Ovary (tissue), 10 donors: ENCODE data around the gene ISCA1. TPM values are rescaled to one million over a fixed set of nuclear protein-coding genes. Genes with fewer than 3 reads are reported as not detected.
A peak's percentile ranks its signal among the peaks of the same experiment; 100 is the strongest.

ENCODE experiments used
- DNase-seq, 5 donors: peaks; one replicate each; pipeline ENCODE4 v3.0.0-alpha.2; 2019 to 2020
- H3K27ac ChIP-seq, 2 donors: fragments of 200-600 bp; one replicate each; pipeline versions ENCODE4 v1.5.1 to v1.8.0; 2019 to 2022
- H3K27me3 ChIP-seq: fragments of 200-600 bp; one replicate; pipeline ENCODE4 v1.8.0; 2022
- H3K36me3 ChIP-seq: fragments of 200-600 bp; sonication (generic); one replicate; pipeline ENCODE4 v1.5.1; 2019
- H3K4me1 ChIP-seq: one replicate; pipeline ENCODE4 v1.8.1; 2013; ENCODE audit warnings: mild to moderate bottlenecking, moderate library complexity; ENCODE audit not compliant: insufficient read depth
- H3K4me3 ChIP-seq: fragments of 200-600 bp; sonication (generic); one replicate; pipeline ENCODE4 v1.5.1; 2017
- H3K9me3 ChIP-seq, 2 donors: fragments of 200-600 bp in 1 of 2; sonication (generic) in 1 of 2; one replicate each; pipeline versions ENCODE4 v1.5.1 to v1.8.1; 2013 to 2019; ENCODE audit warnings: mild to moderate bottlenecking in 1 of 2, moderate library complexity in 1 of 2
- EP300 ChIP-seq: sonication (generic); formaldehyde crosslinking; IDR thresholded peaks from one replicate; pipeline ENCODE4 v1.6.1; 2017; ENCODE audit warnings: antibody characterized with exemption
- POLR2A ChIP-seq: fragments of 450-650 bp; IDR thresholded peaks from one replicate; pipeline ENCODE4 v1.6.1; 2017; ENCODE audit warnings: antibody characterized with exemption, mild to moderate bottlenecking, moderate library complexity
- WGBS, 3 donors: extraction: QIAGEN DNeasy Blood & Tissue Kit in 1 of 3; methylation state at CpG; one replicate each; pipeline versions ENCODE4 v1.1.5 to v1.1.7; 2013 to 2017; 5-methylcytosine and 5-hydroxymethylcytosine counted together
- intact Hi-C, 4 donors: fragments of 100-400 bp; cut with DNase I; formaldehyde crosslinking; loops; one replicate each; pipeline versions ENCODE4 v1.11.0 to v1.15.1; 2022 to 2023
- long read RNA-seq, 3 donors: library from polyadenylated mRNA in 2 of 3; unstranded in 2 of 3; transcript quantifications; one replicate each; pipeline ENCODE4 v2.0.0 and lab custom pipeline, GENCODE V29; 2021 to 2026
- polyA plus RNA-seq, 2 donors: library from polyadenylated mRNA; stranded (reverse); fragments of 200-250 nt in 1 of 2; fragments of 350-450 nt in 1 of 2; fragmentation: Illumina TruSeq in 1 of 2; extraction: RNeasy Lipid Tissue Mini Kit (QIAGEN cat#74804) in 1 of 2; gene quantifications; one replicate each; pipeline ENCODE4 v1.2.3, GENCODE V29; 2013 to 2014
- total RNA-seq, 7 donors: library from RNA; depleted of rRNA in 2 of 7; stranded (reverse); fragments of >200 nt in 2 of 7; fragmentation: NEBNext Ultra II Directional in 3 of 7; extraction: Animal tissue kit (Norgen Biotek cat#: 25700) in 3 of 7; gene quantifications; one replicate each; pipeline versions ENCODE4 v1.1.0 to v1.2.4, GENCODE V29; 2016 to 2023
- TF ChIP-seq, protein P1 (sequence below), 3 donors: fragments of 450-650 bp in 2 of 3; fragments of 200-600 bp in 1 of 3; IDR thresholded peaks; one replicate each; pipeline versions ENCODE4 v1.5.1 to v1.8.0; 2016 to 2022; ENCODE audit warnings: antibody characterized with exemption in 3 of 3, mild to moderate bottlenecking in 1 of 3
- donor health status: DM: no; HTN: no; CAD: no; lungs with moderate emphysema.
- donor health status: DM: no; HTN: no; CAD: no.
- donor health status: Bipolar disorder and iron deficiency.
- donor health status: DM: yes; HTN: yes; CAD: no.
- donor health status: DM: no; HTN: no; CAD: no.
- donor health status: DM: yes; HTN: yes; CAD: no.

Gene ISCA1
- 10 to 100 TPM; 22.5 to 35.4 (median 31.7) TPM for total RNA-seq
- polyA plus RNA-seq: 10 to 100 TPM; 36.8 to 48.6 TPM
- long read RNA-seq, donor 1, transcript ISCA1-203 (4 exons, 1,958 nt): major isoform, 85 of 91 reads
- long read RNA-seq, donor 1, partial matches to known transcripts: 0 of 91 reads
- long read RNA-seq, donor 1, other reads (novel, unspliced or antisense): 5 of 91 reads
- long read RNA-seq, donor 2, transcript ISCA1-203 (4 exons, 1,958 nt): major isoform, 31 of 32 reads
- long read RNA-seq, donor 2, partial matches to known transcripts: 0 of 32 reads
- long read RNA-seq, donor 2, other reads (novel, unspliced or antisense): 0 of 32 reads
- long read RNA-seq, donor 3, transcript ISCA1-203 (4 exons, 1,958 nt): major isoform, 45 of 49 reads
- long read RNA-seq, donor 3, partial matches to known transcripts: 0 of 49 reads
- long read RNA-seq, donor 3, other reads (novel, unspliced or antisense): 4 of 49 reads

DNA sequence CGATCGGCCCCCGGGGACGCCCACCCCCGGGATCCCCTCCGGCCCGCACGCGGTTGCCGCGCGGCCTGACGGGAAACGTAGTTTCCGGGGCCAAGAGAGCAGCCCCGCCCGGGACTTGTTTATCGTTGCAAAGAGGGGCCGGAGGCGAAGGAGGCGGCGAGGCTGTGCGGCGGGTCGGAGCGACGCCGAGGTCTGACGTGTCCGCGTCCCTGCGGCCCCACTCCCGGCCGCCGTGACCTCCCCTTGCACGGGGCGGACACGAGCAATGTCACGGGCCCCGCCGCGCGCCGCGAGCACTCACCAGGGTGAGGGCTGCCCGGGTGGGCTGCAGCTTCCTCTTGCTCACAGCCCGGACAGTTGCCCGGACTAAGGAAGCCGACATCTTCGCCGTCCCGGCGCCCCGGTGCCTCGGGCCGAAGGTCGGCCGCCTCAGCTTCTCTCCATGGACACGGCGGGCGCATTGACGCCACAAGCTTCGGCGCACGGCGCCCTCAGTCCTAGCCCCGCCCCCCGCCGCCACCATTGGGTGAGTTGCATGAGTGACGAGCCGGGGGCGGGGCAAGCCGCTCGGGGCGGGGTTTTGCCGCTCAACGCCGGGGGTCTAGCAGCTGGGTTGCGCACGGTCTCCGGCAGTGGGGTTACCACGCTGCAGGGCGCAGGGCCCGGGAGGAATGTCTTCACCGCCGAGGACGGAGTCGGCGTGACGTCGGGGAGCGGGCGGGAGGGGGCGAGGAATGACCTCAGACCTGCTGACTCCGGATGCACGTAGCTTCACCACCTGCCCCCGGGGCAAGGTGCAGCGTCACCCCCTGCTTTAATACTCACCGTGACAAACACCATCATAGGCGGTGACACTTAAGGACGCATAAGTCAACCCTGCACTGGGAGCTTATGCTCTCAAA, at the start of gene ISCA1:
ISCA1 (minus strand) TSS at position 462 of the 902 bp plus-strand sequence; CDS start at position 382, 80 bp downstream.
- intact Hi-C loops: no loop called here
- 0 to 1% (median 0%) methylated on average over 53 to 101 of the region's 101 CpGs for WGBS, 3 donors
- Histone ChIP-seq H3K36me3 (no peaks in the 10 kb centered on the region), H3K4me3 (peak within 1 kb of the TSS; percentile 74), H3K9me3 (no peaks in the 10 kb centered on the region), H3K27me3 (no peaks in the 10 kb centered on the region), H3K4me1 (peaks cover 4% of the 10 kb centered on the region), H3K27ac (peak within 1 kb of the TSS; percentile 89 to 94)
- DNase-seq: peak; percentile 97 to 99 (median 99)
- TF ChIP-seq, protein P1, sequence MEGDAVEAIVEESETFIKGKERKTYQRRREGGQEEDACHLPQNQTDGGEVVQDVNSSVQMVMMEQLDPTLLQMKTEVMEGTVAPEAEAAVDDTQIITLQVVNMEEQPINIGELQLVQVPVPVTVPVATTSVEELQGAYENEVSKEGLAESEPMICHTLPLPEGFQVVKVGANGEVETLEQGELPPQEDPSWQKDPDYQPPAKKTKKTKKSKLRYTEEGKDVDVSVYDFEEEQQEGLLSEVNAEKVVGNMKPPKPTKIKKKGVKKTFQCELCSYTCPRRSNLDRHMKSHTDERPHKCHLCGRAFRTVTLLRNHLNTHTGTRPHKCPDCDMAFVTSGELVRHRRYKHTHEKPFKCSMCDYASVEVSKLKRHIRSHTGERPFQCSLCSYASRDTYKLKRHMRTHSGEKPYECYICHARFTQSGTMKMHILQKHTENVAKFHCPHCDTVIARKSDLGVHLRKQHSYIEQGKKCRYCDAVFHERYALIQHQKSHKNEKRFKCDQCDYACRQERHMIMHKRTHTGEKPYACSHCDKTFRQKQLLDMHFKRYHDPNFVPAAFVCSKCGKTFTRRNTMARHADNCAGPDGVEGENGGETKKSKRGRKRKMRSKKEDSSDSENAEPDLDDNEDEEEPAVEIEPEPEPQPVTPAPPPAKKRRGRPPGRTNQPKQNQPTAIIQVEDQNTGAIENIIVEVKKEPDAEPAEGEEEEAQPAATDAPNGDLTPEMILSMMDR (IDR thresholded peaks at IDR 0.05): no peak
- TF ChIP-seq EP300 (peak; percentile 43), POLR2A (peak; percentile 70)

DNA sequence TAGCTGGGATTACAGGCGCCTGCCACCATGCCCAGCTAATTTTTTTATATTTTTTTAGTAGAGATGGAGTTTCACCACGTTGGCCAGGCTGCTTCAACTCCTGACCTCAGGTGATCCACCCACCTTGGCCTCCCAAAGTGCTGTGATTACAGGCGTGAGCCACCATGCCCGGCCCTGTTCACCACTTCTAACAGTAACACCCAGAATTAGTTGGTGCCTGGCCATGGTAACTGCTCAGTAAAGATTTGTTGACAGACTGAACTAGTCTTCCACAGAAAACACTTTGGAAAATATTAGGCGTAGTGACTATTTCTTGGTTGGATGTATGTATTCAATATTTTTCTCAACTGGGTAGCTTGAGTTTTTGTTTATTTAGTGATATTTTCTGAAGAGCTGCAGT, 47.8 kb upstream of the ISCA1 start:
- Histone ChIP-seq H3K36me3 (no peaks in the 10 kb centered on the region), H3K9me3 (no peaks in the 10 kb centered on the region), H3K27ac (no peak overlapping the region), H3K4me1 (peaks cover 4% of the 10 kb centered on the region), H3K4me3 (no peak overlapping the region), H3K27me3 (no peaks in the 10 kb centered on the region)
- no peak for DNase-seq
- intact Hi-C loops: loop anchor here in 1 of 4 donors (5.0 kb wide), 1 partner anchor 38 kb away; no protein-coding TSS in a partner anchor
- TF ChIP-seq EP300: no peak
- TF ChIP-seq, protein P1 (IDR thresholded peaks at IDR 0.05): no peak
- no peak for TF ChIP-seq POLR2A
- 90 to 95% (median 94%) methylated on average over 5 of the region's 5 CpGs for WGBS, 3 donors

DNA sequence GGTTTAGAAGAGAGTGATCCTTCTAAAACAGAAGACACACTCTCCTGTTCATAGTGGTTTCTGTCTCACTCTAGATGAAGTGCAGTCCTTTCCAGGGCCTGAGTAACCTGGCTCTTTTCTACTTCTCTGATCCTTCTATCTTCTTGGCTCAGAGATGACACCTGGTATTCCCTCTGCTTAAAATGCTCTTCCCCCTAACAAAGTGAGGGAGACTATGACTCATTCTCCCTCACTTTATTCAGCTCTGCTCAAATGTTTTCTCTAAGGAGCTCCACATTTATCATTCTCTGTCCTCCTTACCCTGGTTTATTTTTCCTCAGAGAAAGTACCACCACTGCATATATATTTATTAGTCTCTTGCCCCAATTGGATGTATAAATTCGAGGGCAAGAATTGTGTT, 47.3 kb upstream of the ISCA1 start:
- H3K36me3 ChIP-seq: no peaks in the 10 kb centered on the region

DNA sequence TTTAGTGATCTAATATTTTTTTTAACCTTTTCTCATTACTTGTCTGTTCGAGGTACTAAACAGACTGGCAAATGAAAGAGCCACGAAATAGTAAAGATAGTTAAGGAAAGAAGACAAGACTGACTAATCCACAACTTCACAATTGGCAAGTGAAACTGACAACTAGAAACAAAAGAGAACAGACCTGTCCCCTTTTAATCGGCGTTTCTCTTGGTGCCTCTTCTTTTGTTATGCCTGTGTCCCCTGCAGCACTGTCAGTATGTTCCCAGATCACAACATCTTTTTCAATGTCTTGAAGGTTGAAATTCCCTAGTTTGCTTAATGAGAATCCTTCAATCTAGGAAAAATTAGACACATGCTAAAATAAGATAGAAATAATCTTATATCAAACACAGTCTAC, 45.8 kb upstream of the ISCA1 start:
- H3K27ac ChIP-seq: no peak overlapping the region
- no peaks in the 10 kb centered on the region for H3K9me3 ChIP-seq
- H3K4me3 ChIP-seq: no peak overlapping the region
- TF ChIP-seq, protein P1 (IDR thresholded peaks at IDR 0.05): no peak
- TF ChIP-seq POLR2A (no peak), EP300 (no peak)
- no peaks in the 10 kb centered on the region for H3K4me1 ChIP-seq
- intact Hi-C loops: no loop called here
- no peak for DNase-seq
- H3K36me3 ChIP-seq: no peaks in the 10 kb centered on the region
- H3K27me3 ChIP-seq: no peaks in the 10 kb centered on the region
- WGBS, 3 donors: 64 to 69% (median 68%) methylated on average over 4 of the region's 4 CpGs

More for the DNA sequence above, 47.3 kb upstream of the ISCA1 start:
- no peak overlapping the region for H3K27ac ChIP-seq
- 82 to 90% (median 82%) methylated on average over 1 of the region's 1 CpG for WGBS, 3 donors
- no peak overlapping the region for H3K4me3 ChIP-seq
- no peak for TF ChIP-seq POLR2A
- TF ChIP-seq, protein P1 (IDR thresholded peaks at IDR 0.05): no peak
- TF ChIP-seq EP300: no peak
- DNase-seq: no peak
- H3K9me3 ChIP-seq: no peaks in the 10 kb centered on the region
- peaks cover 4% of the 10 kb centered on the region for H3K4me1 ChIP-seq
- intact Hi-C loops: loop anchor here in 1 of 4 donors (5.0 kb wide), 1 partner anchor 37 kb away; no protein-coding TSS in a partner anchor
- H3K27me3 ChIP-seq: no peaks in the 10 kb centered on the region
